BLaER1 (cell line): ENCODE results near the gene SORCS2.
A peak's percentile ranks its signal among the peaks of the same experiment; 100 is the strongest.

Experiments used
- H3K27ac ChIP-seq: shearing (Covaris generic); formaldehyde crosslinking; 2 replicates; pipeline ENCODE4 v1.8.1; 2022
- H3K27me3 ChIP-seq: shearing (Covaris generic); formaldehyde crosslinking; 2 replicates; pipeline ENCODE4 v1.8.1; 2022
- H3K36me3 ChIP-seq: shearing (Covaris generic); formaldehyde crosslinking; 2 replicates; pipeline ENCODE4 v1.8.1; 2022
- H3K4me1 ChIP-seq: shearing (Covaris generic); formaldehyde crosslinking; 2 replicates; pipeline ENCODE4 v1.8.1; 2022
- H3K4me2 ChIP-seq: shearing (Covaris generic); formaldehyde crosslinking; 2 replicates; pipeline ENCODE4 v1.8.1; 2022
- H3K4me3 ChIP-seq: shearing (Covaris generic); formaldehyde crosslinking; 2 replicates; pipeline ENCODE4 v1.8.1; 2022
- H3K9ac ChIP-seq: shearing (Covaris generic); formaldehyde crosslinking; 2 replicates; pipeline ENCODE4 v1.8.1; 2022
- H3K9me3 ChIP-seq: shearing (Covaris generic); formaldehyde crosslinking; 2 replicates; pipeline ENCODE4 v1.8.1; 2022
- H4K20me1 ChIP-seq: shearing (Covaris generic); formaldehyde crosslinking; 2 replicates; pipeline ENCODE4 v1.8.1; 2022
- Cebpa-rat ChIP-seq: shearing (Covaris generic); IDR thresholded peaks from 2 replicates; pipeline ENCODE4 v1.8.1; 2022

The SORCS2 gene

DNA sequence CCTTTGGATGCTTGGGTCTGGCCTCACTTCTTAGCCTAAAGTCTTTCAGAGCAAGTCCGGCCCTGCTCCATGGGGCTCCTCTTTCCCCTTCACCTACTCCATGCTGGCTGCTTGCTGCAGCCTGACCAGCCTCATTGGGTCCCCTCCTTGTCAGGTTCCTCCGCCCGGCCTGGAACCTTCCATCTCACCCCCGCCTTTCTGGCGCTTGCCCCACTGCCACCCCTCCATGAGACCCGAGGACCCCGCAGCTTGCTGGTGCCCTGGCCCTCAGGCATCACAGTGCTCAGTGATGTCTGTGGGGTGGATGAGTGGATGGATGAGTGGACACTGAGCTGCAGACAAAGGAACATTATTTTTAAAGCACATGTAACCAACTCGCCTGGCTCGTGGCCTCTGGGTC is 24.7 kb downstream of the SORCS2 start:
- Histone ChIP-seq H3K4me2 (no peak overlapping the region), H3K27ac (no peak overlapping the region), H3K4me3 (no peak overlapping the region), H3K9me3 (peaks cover 19% of the 10 kb centered on the region), H3K4me1 (no peaks in the 10 kb centered on the region), H3K9ac (no peak overlapping the region), H3K36me3 (0 out of 2 replicates have a peak, but pooled peaks cover 9% of the 10 kb centered on the region), H3K27me3 (no peaks in the 10 kb centered on the region), H4K20me1 (no peaks in the 10 kb centered on the region)
- TF ChIP-seq Cebpa-rat, result no peak

DNA sequence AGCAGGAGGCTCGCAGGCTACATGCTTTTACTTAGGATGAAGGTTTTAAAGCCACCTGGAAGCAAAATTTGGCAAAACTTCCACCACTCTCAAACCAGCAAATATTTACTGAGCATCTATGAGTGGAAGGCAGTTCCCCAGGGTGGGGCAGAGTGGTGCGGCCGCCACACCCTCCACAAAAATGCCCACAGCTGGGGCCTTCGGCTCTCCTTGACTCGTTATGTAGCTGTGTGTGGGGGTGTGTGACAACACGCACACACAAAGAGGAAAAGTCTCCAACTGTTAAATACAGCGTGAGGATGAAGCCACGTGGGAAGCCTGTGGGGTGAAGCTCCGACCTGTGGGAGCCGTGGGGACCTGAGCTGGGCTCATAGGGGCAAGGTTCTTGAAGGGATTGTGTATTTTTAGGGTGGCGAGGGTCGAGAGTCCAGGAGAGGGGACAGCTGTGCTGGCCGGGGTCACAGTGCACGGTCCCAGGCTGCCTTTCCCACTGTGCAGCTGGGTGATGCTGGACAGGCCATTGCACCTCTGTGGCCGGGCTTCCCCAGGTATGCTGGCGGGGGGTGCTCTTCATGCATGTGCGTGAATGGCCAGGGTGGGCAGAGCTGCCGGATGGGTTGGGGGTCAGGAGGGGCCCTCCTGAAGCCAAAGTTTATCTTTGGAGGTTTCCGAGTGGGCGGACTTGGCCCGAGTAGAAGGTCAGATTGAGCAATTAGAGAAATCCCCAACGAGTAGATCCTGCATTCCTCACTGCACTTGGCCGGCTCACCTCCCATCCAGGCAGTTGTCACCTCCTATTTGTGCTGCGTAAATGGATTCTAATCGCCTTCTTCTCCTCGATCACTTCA is 25.4 kb downstream of the SORCS2 start:
- H3K36me3 ChIP-seq, result 0 out of 2 replicates have a peak, but pooled peaks cover 9% of the 10 kb centered on the region
- H3K4me1 ChIP-seq, result no peaks in the 10 kb centered on the region
- TF ChIP-seq Cebpa-rat, result no peak
- H3K9me3 ChIP-seq, result peaks cover 19% of the 10 kb centered on the region
- H3K27ac ChIP-seq, result no peak overlapping the region
- H3K9ac ChIP-seq, result no peak overlapping the region
- no peak overlapping the region for H3K4me2 ChIP-seq
- H3K27me3 ChIP-seq, result no peaks in the 10 kb centered on the region
- no peak overlapping the region for H3K4me3 ChIP-seq
- no peaks in the 10 kb centered on the region for H4K20me1 ChIP-seq

DNA sequence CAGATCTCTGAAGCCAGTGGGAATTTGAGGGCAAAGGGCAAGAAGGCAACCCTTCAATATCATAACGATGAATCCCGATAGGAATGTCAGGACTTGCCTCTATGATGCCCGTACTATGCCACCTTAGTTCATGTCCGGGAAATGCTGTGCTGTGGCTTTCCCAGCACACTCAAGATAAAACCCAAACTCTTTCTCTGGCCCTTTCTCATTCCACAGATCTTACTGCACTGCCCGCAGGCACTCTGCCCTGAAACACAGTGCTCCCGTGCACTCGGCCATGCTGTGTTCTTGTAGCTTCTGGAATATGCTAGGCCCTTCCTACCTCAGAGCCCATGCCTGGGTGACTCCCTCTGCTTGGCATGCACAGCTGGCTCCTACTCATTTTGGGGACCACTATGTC is 26.3 kb downstream of the SORCS2 start:
- peaks cover 16% of the 10 kb centered on the region for H3K9me3 ChIP-seq
- no peaks in the 10 kb centered on the region for H4K20me1 ChIP-seq
- no peaks in the 10 kb centered on the region for H3K27me3 ChIP-seq

DNA sequence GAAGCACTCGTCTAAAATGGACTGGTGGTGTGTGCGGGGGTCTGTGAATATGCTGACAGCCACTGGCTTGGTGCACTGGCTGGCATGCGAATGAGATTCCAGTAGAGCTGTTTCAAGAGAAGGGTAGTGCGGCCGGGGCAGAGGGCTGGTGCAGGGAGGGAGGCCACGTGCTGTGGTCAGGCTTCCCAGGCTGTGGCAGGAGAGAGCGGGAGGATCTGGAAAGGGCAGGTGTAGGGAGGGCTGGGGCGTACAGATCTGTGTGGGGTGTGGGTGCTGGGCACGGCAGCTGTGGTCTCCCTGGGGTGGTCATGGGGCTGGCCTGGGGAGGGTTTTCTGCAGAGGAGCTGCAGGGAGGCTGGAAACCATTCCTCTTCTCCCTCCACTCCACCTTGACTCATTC is 30.2 kb downstream of the SORCS2 start:
- H3K4me2 ChIP-seq, result no peak overlapping the region
- no peaks in the 10 kb centered on the region for H3K27me3 ChIP-seq
- no peak overlapping the region for H3K9ac ChIP-seq
- H3K4me1 ChIP-seq, result peaks cover 34% of the 10 kb centered on the region
- H3K9me3 ChIP-seq, result no peaks in the 10 kb centered on the region
- TF ChIP-seq Cebpa-rat, result no peak
- no peak overlapping the region for H3K4me3 ChIP-seq
- H3K36me3 ChIP-seq, result no peaks in the 10 kb centered on the region
- H4K20me1 ChIP-seq, result no peaks in the 10 kb centered on the region
- no peak overlapping the region for H3K27ac ChIP-seq

More for the DNA sequence above, 26.3 kb downstream of the SORCS2 start:
- Histone ChIP-seq H3K4me3 (no peak overlapping the region), H3K9ac (no peak overlapping the region), H3K36me3 (0 out of 2 replicates have a peak, but pooled peaks cover 9% of the 10 kb centered on the region), H3K27ac (no peak overlapping the region), H3K4me2 (no peak overlapping the region), H3K4me1 (no peaks in the 10 kb centered on the region)
- TF ChIP-seq Cebpa-rat, result no peak

GRCh38 chr4:7223541-7223940 is 31.2 kb downstream of the SORCS2 start:
- TF ChIP-seq Cebpa-rat, result no peak
- no peaks in the 10 kb centered on the region for H3K36me3 ChIP-seq
- H3K4me3 ChIP-seq, result no peak overlapping the region
- H4K20me1 ChIP-seq, result no peaks in the 10 kb centered on the region
- H3K4me2 ChIP-seq, result no peak overlapping the region
- H3K4me1 ChIP-seq, result peaks cover 44% of the 10 kb centered on the region
- H3K27ac ChIP-seq, result no peak overlapping the region
- H3K9ac ChIP-seq, result no peak overlapping the region
- H3K9me3 ChIP-seq, result no peaks in the 10 kb centered on the region
- H3K27me3 ChIP-seq, result no peaks in the 10 kb centered on the region

DNA sequence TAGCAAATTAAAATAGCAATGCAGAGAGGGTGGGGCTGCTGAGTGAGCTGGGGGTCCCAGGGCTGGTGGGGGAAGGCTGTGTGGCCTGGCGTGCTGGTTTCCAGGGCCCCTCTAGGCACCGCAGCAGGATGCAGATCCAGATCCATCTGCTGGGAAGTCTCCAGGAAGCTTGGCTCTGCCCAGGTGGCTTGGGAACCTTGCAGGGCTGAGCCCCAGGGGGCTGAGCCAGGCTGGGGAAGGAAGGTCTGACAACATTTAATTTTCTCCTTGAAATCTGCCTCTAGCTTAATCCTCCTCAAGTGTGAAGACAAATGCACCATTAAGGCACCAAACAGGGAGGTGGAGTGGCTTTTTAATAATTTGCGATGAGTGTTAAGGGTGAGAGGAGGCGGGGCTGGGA is 31.7 kb downstream of the SORCS2 start:
- H3K4me1 ChIP-seq, result peaks cover 49% of the 10 kb centered on the region
- H3K27ac ChIP-seq, result no peak overlapping the region
- H3K4me2 ChIP-seq, result peak overlapping the region; percentile 28; the same call in 1 of the 2 replicates
- no peak overlapping the region for H3K4me3 ChIP-seq
- H3K9ac ChIP-seq, result no peak overlapping the region
- H3K9me3 ChIP-seq, result no peaks in the 10 kb centered on the region
- no peaks in the 10 kb centered on the region for H3K36me3 ChIP-seq
- no peak for TF ChIP-seq Cebpa-rat
- H4K20me1 ChIP-seq, result no peaks in the 10 kb centered on the region
- H3K27me3 ChIP-seq, result no peaks in the 10 kb centered on the region

GRCh38 chr4:7224878-7225533 is 32.7 kb downstream of the SORCS2 start:
- Histone ChIP-seq H3K4me1 (peaks cover 49% of the 10 kb centered on the region), H3K9me3 (no peaks in the 10 kb centered on the region), H3K27ac (peak overlapping the region; percentile 66; the same call in 1 of the 2 replicates), H4K20me1 (no peaks in the 10 kb centered on the region), H3K36me3 (no peaks in the 10 kb centered on the region), H3K4me2 (peak overlapping the region; percentile 79; the same call in 1 of the 2 replicates), H3K27me3 (no peaks in the 10 kb centered on the region), H3K9ac (no peak overlapping the region), H3K4me3 (no peak overlapping the region)
- TF ChIP-seq Cebpa-rat, result no peak

GRCh38 chr4:7226439-7226838 is 34.1 kb downstream of the SORCS2 start:
- no peaks in the 10 kb centered on the region for H3K9me3 ChIP-seq
- no peaks in the 10 kb centered on the region for H3K27me3 ChIP-seq
- H3K4me2 ChIP-seq, result peak overlapping the region; percentile 79
- no peaks in the 10 kb centered on the region for H4K20me1 ChIP-seq
- H3K27ac ChIP-seq, result peak overlapping the region; percentile 66
- H3K4me3 ChIP-seq, result no peak overlapping the region
- no peak for TF ChIP-seq Cebpa-rat
- H3K9ac ChIP-seq, result peak overlapping the region; percentile 43; the same call in 1 of the 2 replicates
- H3K36me3 ChIP-seq, result no peaks in the 10 kb centered on the region
- peaks cover 49% of the 10 kb centered on the region for H3K4me1 ChIP-seq

- Histone ChIP-seq H3K9me3 (no peaks in the 10 kb centered on the region), H3K4me2 (peak overlapping the region; percentile 79), H3K9ac (peak overlapping the region; percentile 43; the same call in 1 of the 2 replicates), H3K4me1 (peaks cover 49% of the 10 kb centered on the region), H3K36me3 (no peaks in the 10 kb centered on the region), H3K27ac (peak overlapping the region; percentile 66), H3K4me3 (no peak overlapping the region), H3K27me3 (no peaks in the 10 kb centered on the region), H4K20me1 (no peaks in the 10 kb centered on the region)
- TF ChIP-seq Cebpa-rat, result no peak
Measured at GRCh38 chr4:7227008-7227407, 34.7 kb downstream of the SORCS2 start.

GRCh38 chr4:7228734-7229133 is 36.4 kb downstream of the SORCS2 start:
- peaks cover 49% of the 10 kb centered on the region for H3K4me1 ChIP-seq
- H3K27ac ChIP-seq, result no peak overlapping the region
- H3K9me3 ChIP-seq, result no peaks in the 10 kb centered on the region
- no peaks in the 10 kb centered on the region for H3K36me3 ChIP-seq
- H3K4me2 ChIP-seq, result peak overlapping the region; percentile 79
- 0 out of 2 replicates have a peak overlapping the region, but pooled peaks have one; percentile 43 for H3K9ac ChIP-seq
- no peaks in the 10 kb centered on the region for H4K20me1 ChIP-seq
- TF ChIP-seq Cebpa-rat, result no peak
- no peak overlapping the region for H3K4me3 ChIP-seq
- H3K27me3 ChIP-seq, result no peaks in the 10 kb centered on the region
